HCT116 (cell line): ENCODE measurements around the gene CHST11. TPM values are rescaled to one million over a fixed set of nuclear protein-coding genes. Genes with fewer than 3 reads are reported as not detected.

Experiments
- ATAC-seq: fragments of 200-7000 bp; cut with Tn5 transposase; 2 replicates; pipeline ENCODE4 v1.9.1; 2020; ENCODE audit warnings: mild to moderate bottlenecking, moderate library complexity
- BruUV-seq: library from RNA; stranded (reverse); fragments of 400-500 nt; replicated peaks from 2 replicates; lab custom pipeline; 2021; lab: Mats Ljungman, UMichigan
- CTCF ChIA-PET: fragments of 300-600 bp; sonication (Branson Sonifier 250); formaldehyde crosslinking; loops from one replicate; lab custom pipeline; 2021; ENCODE audit warnings: antibody characterized with exemption; lab: Charles Lee
- POLR2A ChIA-PET: fragments of 300-600, 350-600 bp; sonication (Branson Sonifier 250); formaldehyde crosslinking; loops from one replicate; lab custom pipeline; 2021; ENCODE audit warnings: antibody characterized with exemption; lab: Charles Lee
- RAD21 ChIA-PET, 2 experiments: fragments of 300-600 bp; sonication (Branson Sonifier 250); formaldehyde crosslinking; loops; one replicate each; lab custom pipeline; 2023; ENCODE audit warnings: low total read pairs in 2 of 2; ENCODE audit not compliant: uncharacterized antibody in 2 of 2, unreplicated experiment in 2 of 2, low non-redundant PET in 1 of 2; lab: Charles Lee
- DNase-seq: peaks from one replicate; pipeline ENCODE4 v3.0.0-alpha.2; 2010; ENCODE audit warnings: low read depth, low spot score
- H2AFZ ChIP-seq: fragments of 200-600 bp; shearing (Covaris generic), sonication (generic); 2 replicates; pipeline ENCODE4 v1.6.1; 2017; ENCODE audit warnings: low read depth, mixed run types, mixed read lengths, antibody characterized with exemption, low read length; ENCODE audit not compliant: poor library complexity, severe bottlenecking
- H3K27ac ChIP-seq: 2 replicates; pipeline ENCODE4 v1.5.1; 2012; ENCODE audit warnings: low read depth, low read length
- H3K27me3 ChIP-seq: fragments of 200-600 bp; sonication (generic); 2 replicates; pipeline ENCODE4 v1.6.1; 2016; ENCODE audit warnings: mixed run types, low read length, mixed read lengths; ENCODE audit not compliant: insufficient read depth
- H3K36me3 ChIP-seq, 2 experiments: fragments of 200-500 bp in 1 of 2; fragments of 200-600 bp in 1 of 2; sonication (Bioruptor generic) in 1 of 2; sonication (generic) in 1 of 2; 2 replicates each; pipeline versions ENCODE4 v1.5.1 to v1.6.1; 2014 to 2016; ENCODE audit warnings: low read length in 2 of 2, inconsistent platforms in 1 of 2, mixed read lengths in 1 of 2, mixed run types in 1 of 2; ENCODE audit not compliant: insufficient read depth in 2 of 2, control insufficient read depth in 1 of 2
- H3K4me1 ChIP-seq, 2 experiments: fragments of 200-600 bp in 1 of 2; sonication (generic) in 1 of 2; 2 replicates each; pipeline versions ENCODE4 v1.5.1 to v1.6.1; 2012 to 2017; ENCODE audit warnings: low read length in 2 of 2, inconsistent platforms in 1 of 2, mild to moderate bottlenecking in 1 of 2, mixed read lengths in 1 of 2, mixed run types in 1 of 2, moderate library complexity in 1 of 2; ENCODE audit not compliant: insufficient read depth in 2 of 2, control insufficient read depth in 1 of 2
- H3K4me2 ChIP-seq: fragments of 200-600 bp; sonication (generic); 2 replicates; pipeline ENCODE4 v1.6.1; 2017; ENCODE audit warnings: mixed run types, low read length, mixed read lengths
- H3K4me3 ChIP-seq, 2 experiments: fragments of 200-600 bp in 1 of 2; sonication (generic) in 1 of 2; replicated peaks in 1 of 2; 2 replicates each; pipeline ENCODE4 v1.5.1; 2011 to 2016; ENCODE audit warnings: low read length in 2 of 2, control low read depth in 1 of 2, low read depth in 1 of 2, mild to moderate bottlenecking in 1 of 2, mixed read lengths in 1 of 2, mixed run types in 1 of 2
- H3K79me2 ChIP-seq: fragments of 200-600 bp; sonication (generic); 2 replicates; pipeline ENCODE4 v1.6.1; 2017; ENCODE audit warnings: mild to moderate bottlenecking, mixed run types, low read length, moderate library complexity, mixed read lengths; ENCODE audit not compliant: insufficient read depth
- H3K9ac ChIP-seq: fragments of 200-600 bp; sonication (generic); 2 replicates; pipeline ENCODE4 v1.6.1; 2016; ENCODE audit warnings: low read length, mixed read lengths
- H3K9me2 ChIP-seq: fragments of 200-600 bp; sonication (generic), shearing (Covaris generic); 2 replicates; pipeline ENCODE4 v1.6.1; 2017; ENCODE audit warnings: mixed run types, mild to moderate bottlenecking, moderate library complexity; ENCODE audit not compliant: insufficient read depth
- H3K9me3 ChIP-seq, 2 experiments: fragments of 200-500 bp in 1 of 2; fragments of 200-600 bp in 1 of 2; sonication (Bioruptor generic) in 1 of 2; sonication (generic) in 1 of 2; 2 replicates each; pipeline ENCODE4 v1.6.1; 2014 to 2017; ENCODE audit warnings: low read length in 2 of 2, mixed read lengths in 2 of 2, inconsistent platforms in 1 of 2, low read depth in 1 of 2, mild to moderate bottlenecking in 1 of 2, mixed run types in 1 of 2, moderate library complexity in 1 of 2; ENCODE audit not compliant: control insufficient read depth in 1 of 2, insufficient read depth in 1 of 2
- H4K20me1 ChIP-seq: fragments of 200-600 bp; sonication (generic), shearing (Covaris generic); 2 replicates; pipeline ENCODE4 v1.6.1; 2017; ENCODE audit warnings: mixed run types, mild to moderate bottlenecking, moderate library complexity; ENCODE audit not compliant: insufficient read depth
- EGR1 ChIP-seq: IDR thresholded peaks from 2 replicates; pipeline ENCODE4 v1.6.1; 2012; ENCODE audit warnings: low read depth
- EZH2 ChIP-seq: fragments of 200-600 bp; sonication (generic); IDR thresholded peaks from 2 replicates; pipeline ENCODE4 v1.6.1; 2017; ENCODE audit warnings: antibody characterized with exemption, mixed run types
- EZH2phosphoT487 ChIP-seq: fragments of 200-600 bp; IDR thresholded peaks from 2 replicates; pipeline ENCODE4 v1.6.1; 2018; ENCODE audit warnings: antibody characterized with exemption, borderline replicate concordance
- FOSL1 ChIP-seq: IDR thresholded peaks from 2 replicates; pipeline ENCODE4 v1.6.1; 2012; ENCODE audit warnings: low read depth
- POLR2A ChIP-seq: IDR thresholded peaks from 2 replicates; pipeline ENCODE4 v1.7.0; 2011; ENCODE audit warnings: borderline replicate concordance; ENCODE audit not compliant: insufficient read depth, insufficient read length; ENCODE audit errors: extremely low read depth
- POLR2AphosphoS5 ChIP-seq: IDR thresholded peaks from 2 replicates; pipeline ENCODE4 v1.6.1; 2011; ENCODE audit warnings: mild to moderate bottlenecking, low read depth, low read length, moderate library complexity
- RAD21 ChIP-seq: IDR thresholded peaks from 2 replicates; pipeline ENCODE4 v1.6.1; 2012; ENCODE audit warnings: low read depth, mild to moderate bottlenecking
- SIN3A ChIP-seq: IDR thresholded peaks from 2 replicates; pipeline ENCODE4 v1.6.1; 2012; ENCODE audit warnings: low read depth
- SP1 ChIP-seq: IDR thresholded peaks from 2 replicates; pipeline ENCODE4 v1.6.1; 2012; ENCODE audit warnings: low read depth
- SRF ChIP-seq: IDR thresholded peaks from 2 replicates; pipeline ENCODE4 v1.6.1; 2012; ENCODE audit warnings: low read depth
- YY1 ChIP-seq: IDR thresholded peaks from 2 replicates; pipeline ENCODE4 v1.6.1; 2011; ENCODE audit warnings: low read length, low read depth, moderate library complexity, mild to moderate bottlenecking; ENCODE audit not compliant: insufficient replicate concordance; ENCODE audit errors: extremely low read depth
- ZBTB33 ChIP-seq: IDR thresholded peaks from 2 replicates; pipeline ENCODE4 v1.6.1; 2011; ENCODE audit warnings: mild to moderate bottlenecking, low read length, moderate library complexity; ENCODE audit not compliant: insufficient replicate concordance; ENCODE audit errors: extremely low read depth
- intact Hi-C: fragments of 100-400 bp; cut with micrococcal nuclease; formaldehyde crosslinking; loops from 2 replicates; pipeline ENCODE4 v1.10.0; 2022
- total RNA-seq: library from RNA; stranded (reverse); gene quantifications from one replicate; pipeline ENCODE4 v1.2.1, GENCODE V29; 2021; ENCODE audit not compliant: unreplicated experiment
- TF ChIP-seq, protein P1 (sequence below), 3 experiments: fragments of 200-600 bp in 1 of 3; sonication (generic) in 1 of 3; IDR thresholded peaks in 2 of 3; conservative IDR thresholded peaks in 1 of 3; 2 replicates each; pipeline ENCODE4 v1.5.1; 2012 to 2017; ENCODE audit warnings: low read depth in 2 of 3, low read length in 2 of 3, antibody characterized with exemption in 1 of 3, borderline replicate concordance in 1 of 3, control low read depth in 1 of 3, mild to moderate bottlenecking in 1 of 3, mixed read lengths in 1 of 3, mixed run types in 1 of 3, moderate library complexity in 1 of 3; ENCODE audit not compliant: insufficient read depth in 1 of 3
- TF ChIP-seq, protein P2 (sequence below): IDR thresholded peaks from 2 replicates; pipeline ENCODE4 v1.6.1; 2012

The CHST11 gene
- total RNA-seq, 1 experiment from 2014 or later: 10.1 TPM

DNA sequence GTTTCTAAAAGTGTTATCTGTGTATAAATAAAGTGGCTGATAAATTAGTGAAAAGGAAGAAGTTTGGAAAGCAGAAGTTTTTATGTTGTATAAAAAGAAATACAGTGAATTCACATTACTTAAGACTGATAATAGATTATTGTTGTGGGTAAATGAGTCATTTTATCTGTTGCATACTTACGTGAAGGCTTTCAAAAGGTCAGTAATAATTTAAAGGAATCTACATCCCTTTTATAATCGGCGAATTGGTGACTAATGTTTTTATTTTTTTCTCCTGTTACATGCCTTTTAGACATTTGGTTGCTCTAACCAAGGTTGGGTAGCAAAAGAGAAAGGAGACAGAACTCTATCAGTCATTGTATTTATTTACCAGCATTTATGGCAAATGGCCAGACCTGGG is 345.5 kb downstream of the CHST11 start:
- ChIA-PET RAD21 (no interaction called here), POLR2A (no interaction called here), CTCF (interaction anchor here (1.5 kb wide), 1 partner anchor 12 kb away, joined by 8 read pairs; no protein-coding TSS in a partner anchor)
- intact Hi-C loops: no loop called here
- no peak overlapping the region for H3K4me3 ChIP-seq
- H3K36me3 ChIP-seq: no peaks in the 10 kb centered on the region
- ATAC-seq (peak; percentile 44; the same call in 1 of the 2 replicates), DNase-seq (no peak)
- H3K4me1 ChIP-seq: peaks cover 4 to 14% of the 10 kb centered on the region in 2 experiments; a peak in 2 of 4 replicates
- BruUV-seq: no TSS peak
- no peak overlapping the region for H3K9ac ChIP-seq
- no peak overlapping the region for H3K27ac ChIP-seq
- peak overlapping the region; percentile 29; the same call in 1 of the 2 replicates for H3K4me2 ChIP-seq
- no peaks in the 10 kb centered on the region for H3K9me2 ChIP-seq
- no peak for TF ChIP-seq SP1
- TF ChIP-seq EZH2: no peak
- TF ChIP-seq YY1: no peak
- no peak for TF ChIP-seq RAD21
- TF ChIP-seq EGR1: no peak
- no peak for TF ChIP-seq FOSL1
- no peak for TF ChIP-seq SIN3A
- no peak for TF ChIP-seq POLR2AphosphoS5
- TF ChIP-seq, protein P1, sequence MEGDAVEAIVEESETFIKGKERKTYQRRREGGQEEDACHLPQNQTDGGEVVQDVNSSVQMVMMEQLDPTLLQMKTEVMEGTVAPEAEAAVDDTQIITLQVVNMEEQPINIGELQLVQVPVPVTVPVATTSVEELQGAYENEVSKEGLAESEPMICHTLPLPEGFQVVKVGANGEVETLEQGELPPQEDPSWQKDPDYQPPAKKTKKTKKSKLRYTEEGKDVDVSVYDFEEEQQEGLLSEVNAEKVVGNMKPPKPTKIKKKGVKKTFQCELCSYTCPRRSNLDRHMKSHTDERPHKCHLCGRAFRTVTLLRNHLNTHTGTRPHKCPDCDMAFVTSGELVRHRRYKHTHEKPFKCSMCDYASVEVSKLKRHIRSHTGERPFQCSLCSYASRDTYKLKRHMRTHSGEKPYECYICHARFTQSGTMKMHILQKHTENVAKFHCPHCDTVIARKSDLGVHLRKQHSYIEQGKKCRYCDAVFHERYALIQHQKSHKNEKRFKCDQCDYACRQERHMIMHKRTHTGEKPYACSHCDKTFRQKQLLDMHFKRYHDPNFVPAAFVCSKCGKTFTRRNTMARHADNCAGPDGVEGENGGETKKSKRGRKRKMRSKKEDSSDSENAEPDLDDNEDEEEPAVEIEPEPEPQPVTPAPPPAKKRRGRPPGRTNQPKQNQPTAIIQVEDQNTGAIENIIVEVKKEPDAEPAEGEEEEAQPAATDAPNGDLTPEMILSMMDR (IDR thresholded peaks at IDR 0.05 in 2 of 3, conservative IDR thresholded peaks at IDR 0.05 in 1 of 3; ENCODE audit: borderline replicate concordance in 1 of 3, insufficient read depth in 1 of 3, low read depth in 2 of 3, low read length in 2 of 3): no peak
- no peak for TF ChIP-seq SRF
- TF ChIP-seq EZH2phosphoT487: no peak
- no peak for TF ChIP-seq ZBTB33
- no peak for TF ChIP-seq POLR2A
- TF ChIP-seq, protein P2, sequence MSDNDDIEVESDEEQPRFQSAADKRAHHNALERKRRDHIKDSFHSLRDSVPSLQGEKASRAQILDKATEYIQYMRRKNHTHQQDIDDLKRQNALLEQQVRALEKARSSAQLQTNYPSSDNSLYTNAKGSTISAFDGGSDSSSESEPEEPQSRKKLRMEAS: no peak
- H4K20me1 ChIP-seq: no peaks in the 10 kb centered on the region
- H3K27me3 ChIP-seq: no peaks in the 10 kb centered on the region
- H2AFZ ChIP-seq: no peak overlapping the region
- no peaks in the 10 kb centered on the region for H3K79me2 ChIP-seq
- H3K9me3 ChIP-seq: no peaks in the 10 kb centered on the region
